A549 (cell line): ENCODE results near the gene PCARE.

ENCODE experiments used
- EP300 ChIP-seq, 2 experiments: fragments of >200 bp; sonication (Bioruptor Twin); formaldehyde crosslinking; IDR thresholded peaks; 2 replicates in 1 of 2; 3 replicates in 1 of 2; pipeline ENCODE4 v1.6.1; 2016 to 2017
- HDAC2 ChIP-seq: fragments of 200-600 bp; sonication (generic); IDR thresholded peaks from 2 replicates; pipeline ENCODE4 v1.6.1; 2016
- MAZ ChIP-seq: fragments of 150-350 bp; IDR thresholded peaks from 2 replicates; pipeline ENCODE4 v1.6.1; 2014; ENCODE audit warnings: antibody characterized with exemption, low read depth, low read length, borderline replicate concordance
- POLR2A ChIP-seq: IDR thresholded peaks from 2 replicates; pipeline ENCODE4 v1.6.1; 2012; ENCODE audit warnings: mild to moderate bottlenecking, low read length
- RFX5 ChIP-seq: fragments of 450-650 bp; IDR thresholded peaks from 2 replicates; pipeline ENCODE4 v1.7.1; 2014; ENCODE audit warnings: antibody characterized with exemption, mild to moderate bottlenecking, moderate library complexity
- TF ChIP-seq, protein P1 (sequence below): fragments of >200 bp; sonication (Bioruptor Twin); formaldehyde crosslinking; IDR thresholded peaks from 3 replicates; pipeline ENCODE4 v1.5.1; 2016
- TF ChIP-seq, protein P2 (sequence below): IDR thresholded peaks from 2 replicates; pipeline ENCODE4 v1.6.1; 2012; ENCODE audit warnings: low read depth, borderline replicate concordance
- TF ChIP-seq, protein P3 (sequence below): fragments of 200-600 bp; sonication (generic); IDR thresholded peaks from 2 replicates; pipeline ENCODE4 v1.6.1; 2016; ENCODE audit warnings: antibody characterized with exemption, mild to moderate bottlenecking, moderate library complexity
- TF ChIP-seq, protein P4 (sequence below): IDR thresholded peaks from 2 replicates; pipeline ENCODE4 v1.6.1; 2012

DNA sequence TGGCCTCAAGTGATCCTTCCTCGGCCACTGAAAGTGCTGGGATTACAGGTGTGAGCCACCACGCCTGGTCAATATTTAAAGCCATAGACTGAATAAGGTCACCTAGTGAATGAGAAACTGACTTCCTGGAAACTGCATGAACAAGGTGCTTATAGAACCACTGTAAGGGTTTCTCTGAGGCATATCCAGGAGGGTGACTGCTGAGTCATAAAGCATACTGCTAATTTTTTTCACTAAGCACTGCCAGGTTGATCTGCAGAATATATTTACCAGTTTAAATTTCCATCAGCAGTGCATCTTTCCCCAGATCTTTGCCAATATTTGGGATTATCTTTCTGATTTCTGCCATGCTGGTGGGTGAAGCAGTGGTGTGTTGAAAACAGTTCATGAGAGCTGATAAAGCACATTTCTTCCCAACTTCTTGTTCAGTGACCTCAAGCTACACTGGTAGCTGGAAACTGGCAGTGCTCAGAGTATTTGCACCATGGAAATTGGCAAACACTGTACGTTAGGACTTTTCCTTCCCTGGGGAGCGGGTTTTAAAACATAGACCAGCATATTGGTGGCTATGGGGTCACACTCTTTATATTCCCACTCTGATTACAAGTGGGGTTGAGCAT, 36.7 kb upstream of the PCARE start:
- TF ChIP-seq POLR2A (no peak), EP300 (IDR thresholded peaks at IDR 0.05) (no peak), HDAC2 (no peak), MAZ (no peak), RFX5 (no peak)
- TF ChIP-seq, protein P1, sequence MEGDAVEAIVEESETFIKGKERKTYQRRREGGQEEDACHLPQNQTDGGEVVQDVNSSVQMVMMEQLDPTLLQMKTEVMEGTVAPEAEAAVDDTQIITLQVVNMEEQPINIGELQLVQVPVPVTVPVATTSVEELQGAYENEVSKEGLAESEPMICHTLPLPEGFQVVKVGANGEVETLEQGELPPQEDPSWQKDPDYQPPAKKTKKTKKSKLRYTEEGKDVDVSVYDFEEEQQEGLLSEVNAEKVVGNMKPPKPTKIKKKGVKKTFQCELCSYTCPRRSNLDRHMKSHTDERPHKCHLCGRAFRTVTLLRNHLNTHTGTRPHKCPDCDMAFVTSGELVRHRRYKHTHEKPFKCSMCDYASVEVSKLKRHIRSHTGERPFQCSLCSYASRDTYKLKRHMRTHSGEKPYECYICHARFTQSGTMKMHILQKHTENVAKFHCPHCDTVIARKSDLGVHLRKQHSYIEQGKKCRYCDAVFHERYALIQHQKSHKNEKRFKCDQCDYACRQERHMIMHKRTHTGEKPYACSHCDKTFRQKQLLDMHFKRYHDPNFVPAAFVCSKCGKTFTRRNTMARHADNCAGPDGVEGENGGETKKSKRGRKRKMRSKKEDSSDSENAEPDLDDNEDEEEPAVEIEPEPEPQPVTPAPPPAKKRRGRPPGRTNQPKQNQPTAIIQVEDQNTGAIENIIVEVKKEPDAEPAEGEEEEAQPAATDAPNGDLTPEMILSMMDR, result no peak
- TF ChIP-seq, protein P2, sequence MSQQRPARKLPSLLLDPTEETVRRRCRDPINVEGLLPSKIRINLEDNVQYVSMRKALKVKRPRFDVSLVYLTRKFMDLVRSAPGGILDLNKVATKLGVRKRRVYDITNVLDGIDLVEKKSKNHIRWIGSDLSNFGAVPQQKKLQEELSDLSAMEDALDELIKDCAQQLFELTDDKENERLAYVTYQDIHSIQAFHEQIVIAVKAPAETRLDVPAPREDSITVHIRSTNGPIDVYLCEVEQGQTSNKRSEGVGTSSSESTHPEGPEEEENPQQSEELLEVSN, result no peak
- TF ChIP-seq, protein P3, sequence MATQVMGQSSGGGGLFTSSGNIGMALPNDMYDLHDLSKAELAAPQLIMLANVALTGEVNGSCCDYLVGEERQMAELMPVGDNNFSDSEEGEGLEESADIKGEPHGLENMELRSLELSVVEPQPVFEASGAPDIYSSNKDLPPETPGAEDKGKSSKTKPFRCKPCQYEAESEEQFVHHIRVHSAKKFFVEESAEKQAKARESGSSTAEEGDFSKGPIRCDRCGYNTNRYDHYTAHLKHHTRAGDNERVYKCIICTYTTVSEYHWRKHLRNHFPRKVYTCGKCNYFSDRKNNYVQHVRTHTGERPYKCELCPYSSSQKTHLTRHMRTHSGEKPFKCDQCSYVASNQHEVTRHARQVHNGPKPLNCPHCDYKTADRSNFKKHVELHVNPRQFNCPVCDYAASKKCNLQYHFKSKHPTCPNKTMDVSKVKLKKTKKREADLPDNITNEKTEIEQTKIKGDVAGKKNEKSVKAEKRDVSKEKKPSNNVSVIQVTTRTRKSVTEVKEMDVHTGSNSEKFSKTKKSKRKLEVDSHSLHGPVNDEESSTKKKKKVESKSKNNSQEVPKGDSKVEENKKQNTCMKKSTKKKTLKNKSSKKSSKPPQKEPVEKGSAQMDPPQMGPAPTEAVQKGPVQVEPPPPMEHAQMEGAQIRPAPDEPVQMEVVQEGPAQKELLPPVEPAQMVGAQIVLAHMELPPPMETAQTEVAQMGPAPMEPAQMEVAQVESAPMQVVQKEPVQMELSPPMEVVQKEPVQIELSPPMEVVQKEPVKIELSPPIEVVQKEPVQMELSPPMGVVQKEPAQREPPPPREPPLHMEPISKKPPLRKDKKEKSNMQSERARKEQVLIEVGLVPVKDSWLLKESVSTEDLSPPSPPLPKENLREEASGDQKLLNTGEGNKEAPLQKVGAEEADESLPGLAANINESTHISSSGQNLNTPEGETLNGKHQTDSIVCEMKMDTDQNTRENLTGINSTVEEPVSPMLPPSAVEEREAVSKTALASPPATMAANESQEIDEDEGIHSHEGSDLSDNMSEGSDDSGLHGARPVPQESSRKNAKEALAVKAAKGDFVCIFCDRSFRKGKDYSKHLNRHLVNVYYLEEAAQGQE, result no peak
- TF ChIP-seq, protein P4, sequence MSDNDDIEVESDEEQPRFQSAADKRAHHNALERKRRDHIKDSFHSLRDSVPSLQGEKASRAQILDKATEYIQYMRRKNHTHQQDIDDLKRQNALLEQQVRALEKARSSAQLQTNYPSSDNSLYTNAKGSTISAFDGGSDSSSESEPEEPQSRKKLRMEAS, result no peak
